Panc1 (cell line): Measurements from ENCODE around the gene EEIG2.

Experiments
- POLR2AphosphoS5 ChIP-seq: IDR thresholded peaks from 2 replicates; pipeline ENCODE4 v1.6.1; 2012; ENCODE audit warnings: mild to moderate bottlenecking, low read depth, low read length, moderate library complexity
- SIN3A ChIP-seq: IDR thresholded peaks from 2 replicates; pipeline ENCODE4 v1.6.1; 2012; ENCODE audit warnings: low read depth, mild to moderate bottlenecking, low read length, moderate library complexity, borderline replicate concordance; ENCODE audit not compliant: insufficient read depth
- TF ChIP-seq, protein P1 (sequence below): fragments of 450-650 bp; IDR thresholded peaks from 2 replicates; pipeline ENCODE4 v1.5.1; 2017; ENCODE audit warnings: mild to moderate bottlenecking

DNA sequence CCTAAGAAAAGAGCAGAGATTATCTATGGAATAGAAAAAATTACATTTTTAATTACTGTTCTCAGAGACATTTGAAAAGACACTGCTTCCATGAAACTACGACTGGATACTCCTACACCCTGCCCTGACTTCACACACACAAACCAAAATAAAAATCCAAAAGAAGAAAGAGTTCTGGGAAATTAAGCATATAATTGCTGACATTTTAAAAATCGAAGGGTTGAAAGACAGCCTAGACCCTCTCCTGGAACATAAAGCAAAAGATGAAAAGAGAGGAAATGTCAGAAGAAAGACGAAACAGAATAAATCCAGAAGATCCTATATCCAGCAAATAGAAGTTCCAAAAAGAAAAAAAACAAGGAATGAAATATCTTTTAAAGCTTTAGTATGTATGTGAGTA, 32.8 kb upstream of the EEIG2 start:
- TF ChIP-seq, protein P1, sequence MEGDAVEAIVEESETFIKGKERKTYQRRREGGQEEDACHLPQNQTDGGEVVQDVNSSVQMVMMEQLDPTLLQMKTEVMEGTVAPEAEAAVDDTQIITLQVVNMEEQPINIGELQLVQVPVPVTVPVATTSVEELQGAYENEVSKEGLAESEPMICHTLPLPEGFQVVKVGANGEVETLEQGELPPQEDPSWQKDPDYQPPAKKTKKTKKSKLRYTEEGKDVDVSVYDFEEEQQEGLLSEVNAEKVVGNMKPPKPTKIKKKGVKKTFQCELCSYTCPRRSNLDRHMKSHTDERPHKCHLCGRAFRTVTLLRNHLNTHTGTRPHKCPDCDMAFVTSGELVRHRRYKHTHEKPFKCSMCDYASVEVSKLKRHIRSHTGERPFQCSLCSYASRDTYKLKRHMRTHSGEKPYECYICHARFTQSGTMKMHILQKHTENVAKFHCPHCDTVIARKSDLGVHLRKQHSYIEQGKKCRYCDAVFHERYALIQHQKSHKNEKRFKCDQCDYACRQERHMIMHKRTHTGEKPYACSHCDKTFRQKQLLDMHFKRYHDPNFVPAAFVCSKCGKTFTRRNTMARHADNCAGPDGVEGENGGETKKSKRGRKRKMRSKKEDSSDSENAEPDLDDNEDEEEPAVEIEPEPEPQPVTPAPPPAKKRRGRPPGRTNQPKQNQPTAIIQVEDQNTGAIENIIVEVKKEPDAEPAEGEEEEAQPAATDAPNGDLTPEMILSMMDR = no peak
- TF ChIP-seq POLR2AphosphoS5 = no peak
- TF ChIP-seq SIN3A = no peak
